Thymus (tissue), 14 donors: ENCODE measurements around the gene SPATA31A5. TPM values are rescaled to one million over a fixed set of nuclear protein-coding genes. Genes with fewer than 3 reads are reported as not detected.
"Not testable (repeated sequence)": the region's sequence is repeated elsewhere in the genome, so short reads cannot be mapped to it uniquely, and the experiment has no call there.

Experiments used
- DNase-seq, 9 donors: peaks; one replicate each; pipeline ENCODE4 v3.0.0-alpha.2; 2013; ENCODE audit warnings: low spot score in 9 of 9, low read depth in 6 of 9, missing footprints in 1 of 9
- H3K27ac ChIP-seq, 2 donors: one replicate each; pipeline ENCODE4 v1.5.1; 2013; ENCODE audit warnings: control low read depth in 1 of 2, low read depth in 1 of 2, low read length in 1 of 2, mild to moderate bottlenecking in 1 of 2, moderate library complexity in 1 of 2
- H3K27me3 ChIP-seq, 2 donors: one replicate each; pipeline ENCODE4 v1.5.1; 2013; ENCODE audit warnings: low read length in 1 of 2; ENCODE audit not compliant: control insufficient read depth in 2 of 2, insufficient read depth in 1 of 2
- H3K36me3 ChIP-seq, 2 donors: one replicate each; pipeline ENCODE4 v1.5.1; 2013; ENCODE audit warnings: low read length in 1 of 2, mild to moderate bottlenecking in 1 of 2, moderate library complexity in 1 of 2; ENCODE audit not compliant: control insufficient read depth in 2 of 2, insufficient read depth in 2 of 2
- H3K4me1 ChIP-seq, 2 donors: one replicate each; pipeline ENCODE4 v1.5.1; 2013; ENCODE audit warnings: low read length in 2 of 2; ENCODE audit not compliant: control insufficient read depth in 2 of 2, insufficient read depth in 2 of 2
- H3K4me3 ChIP-seq, 2 donors: one replicate each; pipeline ENCODE4 v1.5.1; 2013; ENCODE audit warnings: low read length in 2 of 2, control low read depth in 1 of 2, mild to moderate bottlenecking in 1 of 2
- H3K9me3 ChIP-seq, 2 donors: one replicate each; pipeline ENCODE4 v1.5.1; 2013; ENCODE audit warnings: low read length in 1 of 2, mild to moderate bottlenecking in 1 of 2; ENCODE audit not compliant: control insufficient read depth in 2 of 2, insufficient read depth in 1 of 2
- WGBS: extraction: QIAGEN DNeasy Blood & Tissue Kit; methylation state at CpG from one replicate; pipeline ENCODE4 v1.1.7; 2013; 5-methylcytosine and 5-hydroxymethylcytosine counted together
- long read RNA-seq, 10 donors: transcript quantifications; one replicate each; lab custom pipeline, GENCODE V29; 2026
- polyA plus RNA-seq: library from polyadenylated mRNA; stranded (reverse); fragments of 200-250 nt; gene quantifications from one replicate; pipeline ENCODE4 v1.2.3, GENCODE V29; 2013
- total RNA-seq: library from RNA; stranded (reverse); fragments of 120-200 nt; gene quantifications from one replicate; pipeline ENCODE4 v1.2.4, GENCODE V29; 2013
- donor health status: healthy.

SPATA31A5 gene
- total RNA-seq (not detected), polyA plus RNA-seq (not detected)
- long read RNA-seq, donor 1 = 0 reads
- long read RNA-seq, donor 2 = 0 reads
- long read RNA-seq, donor 3 = 0 reads
- long read RNA-seq, donor 4 = 0 reads
- long read RNA-seq, donor 5 = 0 reads
- long read RNA-seq, donor 6 = 0 reads
- long read RNA-seq, donor 7 = 0 reads
- long read RNA-seq, donor 8 = 0 reads
- long read RNA-seq, donor 9 = 0 reads
- long read RNA-seq, donor 10 = 0 reads

GRCh38 chr9:60914107-60914506 is at the start of gene SPATA31A5:
Gene SPATA31A5, plus strand, starts transcription at chr9:60914407. Its CDS starts 29 bp downstream, at chr9:60914436.
- H3K4me3 ChIP-seq, H3K27ac ChIP-seq, H3K4me1 ChIP-seq, H3K36me3 ChIP-seq, DNase-seq, H3K9me3 ChIP-seq, H3K27me3 ChIP-seq: not testable (repeated sequence)
- WGBS = no CpG with 5 or more reads among the region's 7 CpGs

DNA sequence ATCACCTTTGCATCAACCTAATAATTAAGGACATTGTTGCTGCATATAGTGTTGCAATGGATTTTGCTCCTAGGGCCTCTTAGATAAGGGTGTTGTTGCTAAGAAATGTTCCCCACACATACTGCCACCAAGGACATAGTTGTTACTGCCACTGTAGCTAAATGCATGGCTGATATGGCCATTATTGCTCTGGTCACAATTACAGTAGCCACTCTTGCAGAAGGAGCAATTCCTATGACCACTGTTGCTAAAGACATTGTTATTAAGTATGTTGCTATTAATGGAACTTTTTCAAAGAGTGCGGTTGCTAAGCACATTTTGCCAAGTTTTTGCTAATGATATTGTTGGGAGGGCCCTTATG is 48.8 kb downstream of the SPATA31A5 start:
- no CpG with 5 or more reads among the region's 1 CpG for WGBS
- H3K4me1 ChIP-seq, H3K27ac ChIP-seq, DNase-seq, H3K4me3 ChIP-seq, H3K9me3 ChIP-seq, H3K27me3 ChIP-seq, H3K36me3 ChIP-seq: not testable (repeated sequence)

DNA sequence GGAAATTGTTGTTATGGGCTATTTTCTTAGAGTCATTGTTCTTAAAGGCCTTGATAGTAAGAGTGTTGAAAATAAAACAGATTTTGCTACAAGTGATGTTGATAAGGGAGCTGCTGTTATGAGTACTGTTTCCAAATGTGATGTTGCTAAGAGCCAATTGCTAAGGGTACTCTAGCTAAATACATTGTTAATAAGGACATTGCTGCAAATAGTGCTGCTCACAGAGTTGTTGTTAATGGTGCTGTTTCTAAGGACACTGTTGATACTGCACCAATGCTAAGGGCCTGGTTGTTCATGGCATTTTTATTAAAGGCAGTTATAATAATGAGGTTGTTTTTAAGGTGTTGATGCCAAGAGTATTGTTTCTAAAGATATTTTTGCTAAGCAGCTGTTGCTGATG is 52.2 kb downstream of the SPATA31A5 start:
- not testable (repeated sequence) for H3K9me3 ChIP-seq, DNase-seq, H3K27ac ChIP-seq, H3K4me1 ChIP-seq, H3K36me3 ChIP-seq, H3K4me3 ChIP-seq, H3K27me3 ChIP-seq
